A673 (cell line): Measurements from ENCODE around the gene PHLDA3. TPM values are rescaled to one million over a fixed set of nuclear protein-coding genes. Genes with fewer than 3 reads are reported as not detected.

Experiments
- BruUV-seq: library from RNA; stranded (reverse); fragments of 400-500 nt; replicated peaks from 2 replicates; lab custom pipeline; 2021; lab: Mats Ljungman, UMichigan
- CTCF ChIA-PET: fragments of 300-600 bp; sonication (Branson Sonifier 250); formaldehyde crosslinking; loops from one replicate; lab custom pipeline; 2022; ENCODE audit warnings: antibody characterized with exemption; lab: Charles Lee
- POLR2A ChIA-PET: fragments of 300-600 bp; sonication (Branson Sonifier 250); formaldehyde crosslinking; loops from one replicate; lab custom pipeline; 2022; ENCODE audit warnings: antibody characterized with exemption; ENCODE audit not compliant: low non-redundant PET; lab: Charles Lee
- DNase-seq: peaks from one replicate; pipeline ENCODE4 v3.0.0-alpha.2; 2015; ENCODE audit warnings: low spot score
- H3K27ac ChIP-seq: fragments of 200-600 bp; sonication (generic); 2 replicates; pipeline ENCODE4 v1.5.1; 2016; ENCODE audit warnings: mixed run types, low read depth, mild to moderate bottlenecking, mixed read lengths, antibody characterized with exemption, low read length; ENCODE audit not compliant: poor library complexity, severe bottlenecking
- H3K27me3 ChIP-seq: fragments of 200-600 bp; sonication (generic); replicated peaks from 2 replicates; pipeline ENCODE4 v1.6.1; 2017; ENCODE audit warnings: mixed run types, low read depth, mild to moderate bottlenecking, mixed read lengths, antibody characterized with exemption, low read length; ENCODE audit not compliant: insufficient read depth, poor library complexity
- H3K36me3 ChIP-seq: fragments of 200-600 bp; sonication (generic); 2 replicates; pipeline ENCODE4 v1.6.1; 2016; ENCODE audit warnings: mixed run types, mild to moderate bottlenecking, mixed read lengths, antibody characterized with exemption, low read length; ENCODE audit not compliant: insufficient read depth, poor library complexity, severe bottlenecking
- H3K4me1 ChIP-seq: fragments of 200-600 bp; sonication (generic); 2 replicates; pipeline ENCODE4 v1.6.1; 2017; ENCODE audit warnings: mixed run types, mild to moderate bottlenecking, mixed read lengths, antibody characterized with exemption, low read length; ENCODE audit not compliant: insufficient read depth, poor library complexity, severe bottlenecking
- H3K4me3 ChIP-seq: fragments of 200-600 bp; sonication (generic); 2 replicates; pipeline ENCODE4 v1.5.1; 2016; ENCODE audit warnings: low read depth, mixed run types, mild to moderate bottlenecking, mixed read lengths, low read length; ENCODE audit not compliant: poor library complexity, severe bottlenecking
- H3K9me3 ChIP-seq: fragments of 200-600 bp; sonication (generic); 2 replicates; pipeline ENCODE4 v1.6.1; 2016; ENCODE audit warnings: mixed run types, low read depth, mild to moderate bottlenecking, mixed read lengths, antibody characterized with exemption, low read length; ENCODE audit not compliant: poor library complexity, severe bottlenecking
- CTCF ChIP-seq: fragments of 300-800, 200-600 bp; sonication (generic); conservative IDR thresholded peaks from 2 replicates; pipeline ENCODE4 v1.5.1; 2017; ENCODE audit warnings: low read depth, mild to moderate bottlenecking, antibody characterized with exemption, low read length, moderate library complexity, mixed read lengths
- EZH2 ChIP-seq: fragments of 200-600 bp; sonication (generic); IDR thresholded peaks from 2 replicates; pipeline ENCODE4 v1.6.1; 2017; ENCODE audit warnings: borderline replicate concordance, low read depth, mild to moderate bottlenecking, mixed read lengths, antibody characterized with exemption, low read length; ENCODE audit not compliant: poor library complexity, severe bottlenecking
- intact Hi-C: fragments of 100-400 bp; cut with micrococcal nuclease; formaldehyde crosslinking; loops from one replicate; pipeline ENCODE4 v1.10.0; 2022; ENCODE audit not compliant: unreplicated experiment
- total RNA-seq: library from RNA; stranded (reverse); gene quantifications from 2 replicates; pipeline ENCODE4 v1.2.3, GENCODE V29; 2021

PHLDA3 gene
- total RNA-seq, 1 experiment from 2014 or later: 24.1 TPM

GRCh38 chr1:201504179-201504631 is 35.2 kb upstream of the PHLDA3 start:
- DNase-seq: no peak
- H3K9me3 ChIP-seq: no peaks in the 10 kb centered on the region
- H3K27me3 ChIP-seq: no peaks in the 10 kb centered on the region
- intact Hi-C loops: no loop called here
- CTCF ChIA-PET: interaction anchor here (0.6 to 4.5 kb wide), 3 partner anchors 8 to 95 kb away, joined by 3 to 37 read pairs (median 5); no protein-coding TSS in a partner anchor
- no peak for TF ChIP-seq EZH2
- TF ChIP-seq CTCF: no peak
- POLR2A ChIA-PET: interaction anchor here (0.9 kb wide), 1 partner anchor 9 kb away, joined by 3 read pairs; no protein-coding TSS in a partner anchor
- peaks cover 66% of the 10 kb centered on the region for H3K4me1 ChIP-seq
- H3K27ac ChIP-seq: peak overlapping the region; percentile 94
- peak overlapping the region; percentile 81 for H3K4me3 ChIP-seq
- no TSS peak for BruUV-seq
- peaks cover 12% of the 10 kb centered on the region for H3K36me3 ChIP-seq

GRCh38 chr1:201503397-201504176 is 34.6 kb upstream of the PHLDA3 start:
- BruUV-seq: TSS peak; percentile 30
- peak overlapping the region; percentile 94 for H3K27ac ChIP-seq

DNA sequence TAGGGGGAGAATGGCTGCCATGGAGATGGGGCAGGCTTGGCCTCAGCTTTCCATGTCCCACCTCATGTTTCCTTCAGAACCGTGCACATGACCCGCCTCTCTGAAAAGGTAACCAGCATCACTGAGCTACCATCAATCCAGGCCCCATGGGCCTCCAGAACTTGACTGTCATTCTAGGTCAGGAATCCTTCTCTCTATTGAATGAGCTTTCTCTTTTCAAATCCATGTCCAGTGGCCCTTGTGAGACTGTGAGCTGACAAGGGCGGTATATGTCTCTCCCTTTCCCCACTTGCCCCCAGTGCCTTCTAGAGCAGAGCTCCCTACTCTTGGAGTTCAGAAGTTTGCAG is 33.5 kb upstream of the PHLDA3 start:
- TF ChIP-seq EZH2: no peak
- TF ChIP-seq CTCF: no peak
- intact Hi-C loops: no loop called here

More at GRCh38 chr1:201503397-201504176, 34.6 kb upstream of the PHLDA3 start:
- peak; percentile 89 for DNase-seq
- intact Hi-C loops: loop anchor here (1.0 kb wide), 1 partner anchor 39 kb away; no protein-coding TSS in a partner anchor
- ChIA-PET CTCF (interaction anchor here (0.6 to 4.5 kb wide), 4 partner anchors 9 to 95 kb away, joined by 3 to 37 read pairs (median 10); no protein-coding TSS in a partner anchor), POLR2A (interaction anchor here (0.9 kb wide), 1 partner anchor 10 kb away, joined by 3 read pairs; no protein-coding TSS in a partner anchor)
- H3K27me3 ChIP-seq: no peaks in the 10 kb centered on the region
- TF ChIP-seq CTCF: no peak
- H3K36me3 ChIP-seq: peaks cover 12% of the 10 kb centered on the region
- H3K9me3 ChIP-seq: no peaks in the 10 kb centered on the region
- peaks cover 66% of the 10 kb centered on the region for H3K4me1 ChIP-seq
- peak overlapping the region; percentile 81 for H3K4me3 ChIP-seq

More for the DNA sequence above, 33.5 kb upstream of the PHLDA3 start:
- POLR2A ChIA-PET: interaction anchor here (0.6 to 0.7 kb wide), 2 partner anchors 9 to 216 kb away, joined by 3 read pairs; no protein-coding TSS in a partner anchor
- H3K36me3 ChIP-seq: peaks cover 12% of the 10 kb centered on the region
- no peaks in the 10 kb centered on the region for H3K27me3 ChIP-seq
- H3K9me3 ChIP-seq: no peaks in the 10 kb centered on the region
- no TSS peak for BruUV-seq
- H3K27ac ChIP-seq: peak overlapping the region; percentile 94
- CTCF ChIA-PET: interaction anchor here (2.9 to 4.5 kb wide), 2 partner anchors 10 to 21 kb away, joined by 15 to 37 read pairs; no protein-coding TSS in a partner anchor
- H3K4me1 ChIP-seq: peaks cover 62% of the 10 kb centered on the region
- H3K4me3 ChIP-seq: no peak overlapping the region
- DNase-seq: no peak
